ENCODE measurements around the gene ATG10. TPM values are rescaled to one million over a fixed set of nuclear protein-coding genes. Genes with fewer than 3 reads are reported as not detected.

ATG10 gene
- total and polyA plus RNA-seq, 4 donors, result 3.9 to 12.8 (median 8.7) TPM

- no peaks in the 10 kb centered on the region for H3K36me3 ChIP-seq (ENCODE audit: control insufficient read depth in 1 of 2, insufficient read depth in 2 of 2, low read length in 1 of 2)
- no peak overlapping the region for H3K27ac ChIP-seq (ENCODE audit: low read depth in 1 of 2, low read length in 2 of 2)
- no peak for DNase-seq
- 94 to 97% methylated on average over 2 of the region's 2 CpGs for WGBS, 2 donors
- H3K9me3 ChIP-seq (ENCODE audit: control insufficient read depth, low read length), result no peaks in the 10 kb centered on the region
- intact Hi-C loops (cut with DNase I), result no loop called here
- H3K4me3 ChIP-seq (ENCODE audit: low read length in 2 of 2), result no peak overlapping the region
- H3K4me1 ChIP-seq (ENCODE audit: control insufficient read depth in 1 of 2, insufficient read depth in 2 of 2, low read length in 2 of 2), result no peaks in the 10 kb centered on the region
- no peaks in the 10 kb centered on the region for H3K27me3 ChIP-seq (ENCODE audit: control insufficient read depth in 1 of 2, insufficient read depth in 2 of 2, low read length in 1 of 2)
- ATAC-seq (ENCODE audit: low FRiP score), result no peak
Observed at GRCh38 chr5:82244151-82244550, 272.3 kb downstream of the ATG10 start.

DNA sequence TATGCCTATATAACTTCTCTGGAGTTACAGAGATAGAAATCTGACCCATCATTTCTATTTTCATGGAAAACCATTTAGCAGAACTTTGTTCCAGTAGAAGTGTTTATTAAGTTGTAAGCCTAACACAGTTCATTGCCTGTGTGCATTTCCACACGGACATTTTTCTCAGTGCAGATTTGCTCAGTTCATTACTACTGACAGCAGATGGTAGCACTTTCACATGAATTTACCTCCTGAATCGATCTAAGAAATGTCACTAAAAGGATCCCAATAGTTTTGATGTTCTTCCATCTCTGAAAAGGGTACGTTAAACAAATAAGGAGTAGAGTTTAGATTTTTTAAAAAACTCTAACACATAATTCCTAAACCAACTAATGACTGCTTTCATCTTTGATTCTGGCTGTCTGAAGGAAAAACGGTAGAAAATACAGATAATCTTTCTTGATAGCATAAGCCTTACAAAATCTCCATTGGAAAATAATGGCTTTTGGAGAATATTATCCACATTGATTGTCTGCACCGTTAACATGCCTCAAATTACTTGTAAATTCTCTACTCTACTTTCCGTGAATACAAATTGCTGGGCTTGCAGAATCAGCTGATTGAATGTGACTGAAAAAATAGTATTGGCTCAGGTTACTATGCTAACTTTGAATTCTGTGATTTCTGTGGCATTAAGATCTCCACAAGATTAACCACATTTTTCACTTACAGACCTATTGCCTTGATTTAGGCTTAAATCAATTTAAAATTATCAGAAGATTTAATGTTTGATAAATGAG lies 273.2 kb downstream of the ATG10 start:
- Histone ChIP-seq H3K27me3 (ENCODE audit: control insufficient read depth in 1 of 2, insufficient read depth in 2 of 2, low read length in 1 of 2) (no peaks in the 10 kb centered on the region), H3K4me1 (ENCODE audit: control insufficient read depth in 1 of 2, insufficient read depth in 2 of 2, low read length in 2 of 2) (no peaks in the 10 kb centered on the region), H3K4me3 (ENCODE audit: low read length in 2 of 2) (no peak overlapping the region), H3K9me3 (ENCODE audit: control insufficient read depth, low read length) (no peaks in the 10 kb centered on the region), H3K27ac (ENCODE audit: low read depth in 1 of 2, low read length in 2 of 2) (no peak overlapping the region), H3K36me3 (ENCODE audit: control insufficient read depth in 1 of 2, insufficient read depth in 2 of 2, low read length in 1 of 2) (no peaks in the 10 kb centered on the region)
- DNase-seq (no peak), ATAC-seq (ENCODE audit: low FRiP score) (no peak)
- WGBS, 2 donors, result 31 to 39% methylated on average over 6 of the region's 6 CpGs
- intact Hi-C loops (cut with DNase I), result no loop called here

GRCh38 chr5:82246960-82247574 lies 275.2 kb downstream of the ATG10 start:
- WGBS, 2 donors, result 85 to 93% methylated on average over 1 of the region's 1 CpG
- no peak overlapping the region for H3K27ac ChIP-seq (ENCODE audit: low read depth in 1 of 2, low read length in 2 of 2)
- DNase-seq (no peak), ATAC-seq (ENCODE audit: low FRiP score) (no peak)
- no peaks in the 10 kb centered on the region for H3K27me3 ChIP-seq (ENCODE audit: control insufficient read depth in 1 of 2, insufficient read depth in 2 of 2, low read length in 1 of 2)
- no peaks in the 10 kb centered on the region for H3K4me1 ChIP-seq (ENCODE audit: control insufficient read depth in 1 of 2, insufficient read depth in 2 of 2, low read length in 2 of 2)
- H3K36me3 ChIP-seq (ENCODE audit: control insufficient read depth in 1 of 2, insufficient read depth in 2 of 2, low read length in 1 of 2), result no peaks in the 10 kb centered on the region
- no peak overlapping the region for H3K4me3 ChIP-seq (ENCODE audit: low read length in 2 of 2)
- intact Hi-C loops (cut with DNase I), result no loop called here
- H3K9me3 ChIP-seq (ENCODE audit: control insufficient read depth, low read length), result no peaks in the 10 kb centered on the region

DNA sequence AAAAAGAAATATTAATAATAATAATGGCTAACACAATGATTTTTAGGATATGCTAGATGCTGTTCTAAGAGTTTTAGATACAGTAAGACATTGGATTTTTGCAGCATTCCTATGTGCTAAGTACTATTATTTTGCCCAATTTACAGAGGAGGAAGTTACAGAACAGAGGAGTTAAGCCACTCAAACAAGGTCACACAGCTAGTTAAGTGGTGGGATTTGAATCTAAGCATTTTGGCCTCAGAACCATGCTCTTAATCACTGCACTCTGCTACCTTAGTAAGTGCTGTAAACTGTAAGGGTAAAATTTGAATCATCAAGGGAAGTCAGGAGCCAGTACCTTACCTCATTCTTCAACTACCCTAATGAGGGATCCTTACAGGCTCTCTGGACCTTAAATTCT lies 280.9 kb downstream of the ATG10 start:
- no peaks in the 10 kb centered on the region for H3K9me3 ChIP-seq (ENCODE audit: control insufficient read depth, low read length)
- H3K27ac ChIP-seq (ENCODE audit: low read depth in 1 of 2, low read length in 2 of 2), result no peak overlapping the region
- ATAC-seq (ENCODE audit: low FRiP score), result no peak
- H3K27me3 ChIP-seq (ENCODE audit: control insufficient read depth in 1 of 2, insufficient read depth in 2 of 2, low read length in 1 of 2), result no peaks in the 10 kb centered on the region
- intact Hi-C loops (cut with DNase I), result no loop called here
- no peaks in the 10 kb centered on the region for H3K4me1 ChIP-seq (ENCODE audit: control insufficient read depth in 1 of 2, insufficient read depth in 2 of 2, low read length in 2 of 2)
- no peak for DNase-seq
- peaks cover 0 to 3% of the 10 kb centered on the region in 2 donors for H3K36me3 ChIP-seq (ENCODE audit: control insufficient read depth in 1 of 2, insufficient read depth in 2 of 2, low read length in 1 of 2)
- no peak overlapping the region for H3K4me3 ChIP-seq (ENCODE audit: low read length in 2 of 2)

DNA sequence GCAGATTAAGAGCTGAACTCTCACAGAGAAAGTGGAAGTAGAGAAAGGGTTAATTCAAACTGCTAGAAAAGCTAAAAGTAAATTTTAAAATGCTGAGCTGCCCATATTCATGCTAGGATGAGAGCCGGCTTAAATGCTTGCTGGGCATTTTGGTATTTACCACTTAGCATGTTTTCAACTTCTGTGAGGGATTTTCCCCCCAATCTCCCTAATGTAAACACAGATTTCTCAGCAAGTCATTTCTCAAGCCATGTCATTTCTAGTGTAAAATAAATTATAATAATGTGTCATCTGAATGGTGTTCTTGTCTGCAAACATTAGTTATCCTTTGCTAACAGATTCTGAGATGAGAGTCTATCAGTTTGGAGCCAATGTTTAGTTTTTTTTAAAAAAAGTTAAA lies 284.0 kb downstream of the ATG10 start:
- H3K9me3 ChIP-seq (ENCODE audit: control insufficient read depth, low read length), result no peaks in the 10 kb centered on the region
- no peak for ATAC-seq (ENCODE audit: low FRiP score)
- intact Hi-C loops (cut with DNase I), result no loop called here
- H3K4me1 ChIP-seq (ENCODE audit: control insufficient read depth in 1 of 2, insufficient read depth in 2 of 2, low read length in 2 of 2), result no peaks in the 10 kb centered on the region
- no peaks in the 10 kb centered on the region for H3K27me3 ChIP-seq (ENCODE audit: control insufficient read depth in 1 of 2, insufficient read depth in 2 of 2, low read length in 1 of 2)
- H3K4me3 ChIP-seq (ENCODE audit: low read length in 2 of 2), result no peak overlapping the region
- WGBS, 2 donors, result 51 to 58% methylated on average over 1 of the region's 1 CpG
- no peak for DNase-seq
- H3K36me3 ChIP-seq (ENCODE audit: control insufficient read depth in 1 of 2, insufficient read depth in 2 of 2, low read length in 1 of 2), result peaks cover 0 to 3% of the 10 kb centered on the region in 2 donors
- H3K27ac ChIP-seq (ENCODE audit: low read depth in 1 of 2, low read length in 2 of 2), result no peak overlapping the region

- intact Hi-C loops (cut with DNase I), result no loop called here
- Histone ChIP-seq H3K4me1 (ENCODE audit: control insufficient read depth in 1 of 2, insufficient read depth in 2 of 2, low read length in 2 of 2) (no peaks in the 10 kb centered on the region), H3K27ac (ENCODE audit: low read depth in 1 of 2, low read length in 2 of 2) (no peak overlapping the region), H3K9me3 (ENCODE audit: control insufficient read depth, low read length) (no peaks in the 10 kb centered on the region), H3K36me3 (ENCODE audit: control insufficient read depth in 1 of 2, insufficient read depth in 2 of 2, low read length in 1 of 2) (peaks cover 0 to 3% of the 10 kb centered on the region in 2 donors), H3K27me3 (ENCODE audit: control insufficient read depth in 1 of 2, insufficient read depth in 2 of 2, low read length in 1 of 2) (no peaks in the 10 kb centered on the region), H3K4me3 (ENCODE audit: low read length in 2 of 2) (no peak overlapping the region)
- WGBS, 2 donors, result 92 to 99% methylated on average over 2 of the region's 2 CpGs
- DNase-seq (no peak), ATAC-seq (ENCODE audit: low FRiP score) (no peak)
Observed at GRCh38 chr5:82257247-82257646, 285.4 kb downstream of the ATG10 start.

GRCh38 chr5:82257729-82258128 lies 285.9 kb downstream of the ATG10 start:
- Histone ChIP-seq H3K27ac (ENCODE audit: low read depth in 1 of 2, low read length in 2 of 2) (no peak overlapping the region), H3K9me3 (ENCODE audit: control insufficient read depth, low read length) (no peaks in the 10 kb centered on the region), H3K27me3 (ENCODE audit: control insufficient read depth in 1 of 2, insufficient read depth in 2 of 2, low read length in 1 of 2) (no peaks in the 10 kb centered on the region), H3K4me3 (ENCODE audit: low read length in 2 of 2) (no peak overlapping the region), H3K4me1 (ENCODE audit: control insufficient read depth in 1 of 2, insufficient read depth in 2 of 2, low read length in 2 of 2) (no peaks in the 10 kb centered on the region), H3K36me3 (ENCODE audit: control insufficient read depth in 1 of 2, insufficient read depth in 2 of 2, low read length in 1 of 2) (peaks cover 0 to 3% of the 10 kb centered on the region in 2 donors)
- DNase-seq (no peak), ATAC-seq (ENCODE audit: low FRiP score) (no peak)
- 89 to 90% methylated on average over 3 of the region's 3 CpGs for WGBS, 2 donors
- intact Hi-C loops (cut with DNase I), result no loop called here

DNA sequence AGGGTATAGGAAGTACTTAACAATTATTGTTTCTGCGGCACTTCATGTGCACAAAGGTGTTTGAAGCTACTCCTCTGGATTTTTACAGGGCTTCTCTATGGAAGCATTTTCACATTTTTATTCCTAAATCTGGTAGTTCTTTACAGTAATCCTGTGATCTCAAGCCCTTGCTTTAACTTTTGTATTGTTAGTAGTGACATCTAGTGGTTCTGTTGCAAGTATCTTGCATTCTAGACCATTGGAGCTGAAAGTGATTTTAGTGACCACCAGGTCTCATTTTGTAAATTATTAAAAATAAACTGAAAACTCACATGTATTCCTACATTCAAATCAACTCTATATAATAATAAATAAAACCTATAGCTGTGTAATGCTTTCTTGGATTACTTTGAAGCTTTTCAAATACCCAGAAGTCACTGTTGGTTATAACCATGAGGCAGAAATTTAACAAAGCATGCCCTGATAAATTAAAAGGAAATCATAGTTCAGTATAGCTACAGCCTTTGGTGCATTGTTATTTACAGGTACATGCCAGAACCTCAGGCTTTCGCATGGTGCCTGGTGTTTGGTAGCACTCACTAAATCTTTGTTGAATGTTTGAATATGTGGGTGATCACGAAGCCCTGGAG lies 287.5 kb downstream of the ATG10 start:
- Histone ChIP-seq H3K27me3 (ENCODE audit: control insufficient read depth in 1 of 2, insufficient read depth in 2 of 2, low read length in 1 of 2) (no peaks in the 10 kb centered on the region), H3K9me3 (ENCODE audit: control insufficient read depth, low read length) (no peaks in the 10 kb centered on the region), H3K4me1 (ENCODE audit: control insufficient read depth in 1 of 2, insufficient read depth in 2 of 2, low read length in 2 of 2) (no peaks in the 10 kb centered on the region), H3K4me3 (ENCODE audit: low read length in 2 of 2) (no peak overlapping the region), H3K36me3 (ENCODE audit: control insufficient read depth in 1 of 2, insufficient read depth in 2 of 2, low read length in 1 of 2) (no peaks in the 10 kb centered on the region), H3K27ac (ENCODE audit: low read depth in 1 of 2, low read length in 2 of 2) (no peak overlapping the region)
- DNase-seq (no peak), ATAC-seq (ENCODE audit: low FRiP score) (peak; percentile 50)
- WGBS, 2 donors, result 70 to 71% methylated on average over 3 of the region's 3 CpGs
- intact Hi-C loops (cut with DNase I), result no loop called here

DNA sequence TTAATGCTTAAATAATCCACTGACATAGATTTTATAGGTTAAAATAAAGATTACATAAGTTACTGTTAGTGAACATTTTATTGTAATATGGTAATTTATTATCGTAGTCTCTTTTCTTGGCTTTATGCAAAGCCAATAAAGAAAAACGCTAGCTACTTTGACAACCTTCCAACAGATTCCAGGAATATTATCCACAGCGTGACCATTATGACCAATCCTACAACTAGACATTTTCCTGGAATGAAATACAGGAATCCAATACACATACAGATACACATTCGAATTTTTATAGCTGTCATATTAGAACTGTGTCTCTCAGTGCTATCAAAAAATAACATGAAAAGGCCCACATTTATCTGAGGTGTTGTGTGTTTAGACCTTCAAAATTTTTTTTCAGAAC lies 293.2 kb downstream of the ATG10 start:
- DNase-seq (no peak), ATAC-seq (ENCODE audit: low FRiP score) (no peak)
- H3K4me1 ChIP-seq (ENCODE audit: control insufficient read depth in 1 of 2, insufficient read depth in 2 of 2, low read length in 2 of 2), result peaks cover 2 to 3% of the 10 kb centered on the region in 2 donors
- H3K9me3 ChIP-seq (ENCODE audit: control insufficient read depth, low read length), result no peaks in the 10 kb centered on the region
- H3K36me3 ChIP-seq (ENCODE audit: control insufficient read depth in 1 of 2, insufficient read depth in 2 of 2, low read length in 1 of 2), result no peaks in the 10 kb centered on the region
- 3 to 7% methylated on average over 4 of the region's 4 CpGs for WGBS, 2 donors
- intact Hi-C loops (cut with DNase I), result no loop called here
- no peak overlapping the region for H3K27ac ChIP-seq (ENCODE audit: low read depth in 1 of 2, low read length in 2 of 2)
- no peak overlapping the region for H3K4me3 ChIP-seq (ENCODE audit: low read length in 2 of 2)
- H3K27me3 ChIP-seq (ENCODE audit: control insufficient read depth in 1 of 2, insufficient read depth in 2 of 2, low read length in 1 of 2), result no peaks in the 10 kb centered on the region

Measured in aorta (tissue), 5 donors.